Posterior vena cava (tissue), 2 donors: Measurements from ENCODE around the gene RERE. TPM values are rescaled to one million over a fixed set of nuclear protein-coding genes. Genes with fewer than 3 reads are reported as not detected.

ENCODE experiments used
- DNase-seq: peaks from one replicate; pipeline ENCODE4 v3.0.0-alpha.2; 2020; ENCODE audit warnings: low spot score
- intact Hi-C, 2 donors: fragments of 100-400 bp; cut with DNase I; formaldehyde crosslinking; loops; one replicate each; pipeline versions ENCODE4 v1.14.1 to v1.14.2; 2022 to 2023
- total RNA-seq, 2 donors: library from RNA; stranded (reverse); fragmentation: NEBNext Ultra II Directional; extraction: Animal tissue kit (Norgen Biotek cat#: 25700); gene quantifications; one replicate each; pipeline ENCODE4 v1.2.1, GENCODE V29; 2021
- donor health status: DM: yes; HTN: yes; CAD: no.
- donor health status: DM: yes; HTN: yes; CAD: no.

The RERE gene
- total RNA-seq, 2 donors from 2014 or later: 94.9 to 116 TPM

- no peak for DNase-seq
- intact Hi-C loops: no loop called here
These were observed 479.5 kb downstream of the RERE start for GRCh38 chr1:8337776-8338525.

- DNase-seq: peak; percentile 52
- intact Hi-C loops: no loop called here
These were observed 482.2 kb downstream of the RERE start for GRCh38 chr1:8335246-8335645.

- peak; percentile 45 for DNase-seq
- intact Hi-C loops: loop anchor here in 1 of 2 donors (5.0 kb wide), 1 partner anchor 1188 kb away; no protein-coding TSS in a partner anchor
These were observed 483.2 kb downstream of the RERE start for GRCh38 chr1:8334106-8334851.

GRCh38 chr1:8333246-8333987, 484.0 kb downstream of the RERE start:
- intact Hi-C loops: loop anchor here in 1 of 2 donors (5.0 kb wide), 1 partner anchor 1189 kb away; no protein-coding TSS in a partner anchor
- DNase-seq: peak; percentile 51

- intact Hi-C loops: loop anchor here in 1 of 2 donors (5.0 kb wide), 1 partner anchor 1189 kb away; no protein-coding TSS in a partner anchor
- DNase-seq: peak; percentile 73
These were observed 484.6 kb downstream of the RERE start for GRCh38 chr1:8332806-8333205.

- DNase-seq: peak; percentile 76
- intact Hi-C loops: loop anchor here in 1 of 2 donors (5.0 kb wide), 1 partner anchor 1192 kb away; no protein-coding TSS in a partner anchor
These were observed 486.9 kb downstream of the RERE start for GRCh38 chr1:8330271-8331125.

- intact Hi-C loops: loop anchor here in 1 of 2 donors (5.0 kb wide), 1 partner anchor 1192 kb away; no protein-coding TSS in a partner anchor
- no peak for DNase-seq
These were observed 487.6 kb downstream of the RERE start for GRCh38 chr1:8329858-8330257.

GRCh38 chr1:8329439-8329838, 488.0 kb downstream of the RERE start:
- DNase-seq: peak; percentile 42
- intact Hi-C loops: no loop called here

- DNase-seq: peak; percentile 58
- intact Hi-C loops: no loop called here
These were observed 489.2 kb downstream of the RERE start for GRCh38 chr1:8328271-8328670.

- intact Hi-C loops: no loop called here
- DNase-seq: peak; percentile 11
These were observed 491.2 kb downstream of the RERE start for GRCh38 chr1:8326265-8326664.

- peak; percentile 57 for DNase-seq
- intact Hi-C loops: no loop called here
These were observed 491.7 kb downstream of the RERE start for GRCh38 chr1:8325771-8326170.

- intact Hi-C loops: no loop called here
- peak; percentile 51 for DNase-seq
These were observed 493.1 kb downstream of the RERE start for GRCh38 chr1:8324176-8324810.

- intact Hi-C loops: no loop called here
- DNase-seq: peak; percentile 74
These were observed 493.7 kb downstream of the RERE start for GRCh38 chr1:8323706-8324105.

GRCh38 chr1:8321612-8322011, 495.8 kb downstream of the RERE start:
- DNase-seq: no peak
- intact Hi-C loops: no loop called here

- DNase-seq: no peak
- intact Hi-C loops: loop anchor here (5.0 to 10.0 kb wide), 4 partner anchors 184 to 336 kb away; partner anchors contain the start of gene ERRFI1 (in 1 of the 2)
These were observed 499.0 kb downstream of the RERE start for GRCh38 chr1:8318436-8318835.

GRCh38 chr1:8317647-8318381, 499.6 kb downstream of the RERE start, which contains the start of gene SLC45A1:
SLC45A1 (plus strand) TSS chr1:8318114; CDS start chr1:8324330, 6,216 bp downstream.
- intact Hi-C loops: loop anchor here (5.0 to 10.0 kb wide), 4 partner anchors 183 to 336 kb away; partner anchors contain the start of gene ERRFI1 (in 1 of the 2)

More at GRCh38 chr1:8317647-8318381, 499.6 kb downstream of the RERE start, which contains the start of gene SLC45A1:
- DNase-seq: peak; percentile 93
